H1 (cell line): Measurements from ENCODE around the gene CACNA1C. TPM values are rescaled to one million over a fixed set of nuclear protein-coding genes. Genes with fewer than 3 reads are reported as not detected.

Experiments
- CTCF ChIA-PET: fragments of 300-600 bp; sonication (Branson Sonifier 250); formaldehyde crosslinking; loops from one replicate; lab custom pipeline; 2021; ENCODE audit not compliant: partially characterized antibody; lab: Charles Lee
- POLR2A ChIA-PET: fragments of 300-600 bp; sonication (Branson Sonifier 250); formaldehyde crosslinking; loops from one replicate; lab custom pipeline; 2021; ENCODE audit warnings: inconsistent platforms; ENCODE audit not compliant: partially characterized antibody; lab: Charles Lee
- DNase-seq, 2 experiments: peaks; one replicate each; pipeline versions ENCODE4 v3.0.0 to v3.0.0-alpha.2; 2010 to 2022; ENCODE audit warnings: low spot score in 2 of 2, low read depth in 1 of 2, mixed read lengths in 1 of 2
- FAIRE-seq: peaks from 2 replicates; lab custom pipeline; 2011; peaks lifted over from hg19 to GRCh38; lab: Jason Lieb, UNC
- H2AFZ ChIP-seq: 2 replicates; pipeline ENCODE4 v1.8.1; 2012; ENCODE audit warnings: low read length, inconsistent platforms
- H2AK5ac ChIP-seq: 2 replicates; pipeline ENCODE4 v1.6.1; 2013; ENCODE audit warnings: low read depth, low read length
- H2BK120ac ChIP-seq: replicated peaks from 2 replicates; pipeline ENCODE3; 2013; ENCODE audit warnings: low read depth, low read length, inconsistent platforms
- H2BK12ac ChIP-seq: 2 replicates; pipeline ENCODE4 v1.6.1; 2013; ENCODE audit warnings: low read depth, low read length
- H2BK15ac ChIP-seq: 2 replicates; pipeline ENCODE4 v1.6.1; 2013; ENCODE audit warnings: low read length
- H2BK20ac ChIP-seq: 2 replicates; pipeline ENCODE4 v1.6.1; 2013; ENCODE audit warnings: low read length
- H2BK5ac ChIP-seq: 2 replicates; pipeline ENCODE4 v1.6.1; 2013; ENCODE audit warnings: low read depth, low read length
- H3K14ac ChIP-seq: 2 replicates; pipeline ENCODE4 v1.6.1; 2013; ENCODE audit warnings: inconsistent platforms; ENCODE audit not compliant: insufficient read length
- H3K18ac ChIP-seq: 2 replicates; pipeline ENCODE4 v1.6.1; 2013; ENCODE audit warnings: low read length; ENCODE audit errors: extremely low read depth
- H3K23ac ChIP-seq: 2 replicates; pipeline ENCODE4 v1.6.1; 2013; ENCODE audit warnings: inconsistent platforms; ENCODE audit not compliant: insufficient read length
- H3K23me2 ChIP-seq: 2 replicates; pipeline ENCODE4 v1.6.1; 2013; ENCODE audit warnings: low read depth, low read length
- H3K27ac ChIP-seq: 2 replicates; pipeline ENCODE4 v1.6.1; 2011; ENCODE audit warnings: low read depth, low read length, inconsistent platforms
- H3K27me3 ChIP-seq, 4 experiments: replicated peaks in 1 of 4; 1 replicate in 1 of 4; 2 replicates in 3 of 4; pipeline versions ENCODE4 v1.6.1 to v1.8.1; 2011 to 2013; ENCODE audit warnings: low read length in 3 of 4, mild to moderate bottlenecking in 3 of 4, inconsistent platforms in 2 of 4, mixed read lengths in 2 of 4, moderate library complexity in 1 of 4; ENCODE audit not compliant: control insufficient read depth in 3 of 4, insufficient read depth in 3 of 4; ENCODE audit errors: extremely low read depth in 1 of 4
- H3K36me3 ChIP-seq, 4 experiments: 2 replicates each; pipeline versions ENCODE4 v1.6.1 to v1.8.1; 2011 to 2013; ENCODE audit warnings: mild to moderate bottlenecking in 4 of 4, low read length in 3 of 4, moderate library complexity in 2 of 4, control low read depth in 1 of 4, inconsistent platforms in 1 of 4; ENCODE audit not compliant: insufficient read depth in 4 of 4, control insufficient read depth in 2 of 4
- H3K4ac ChIP-seq: replicated peaks from 2 replicates; pipeline ENCODE3; 2013; ENCODE audit warnings: low read length, low read depth, mixed read lengths, inconsistent platforms; ENCODE audit not compliant: insufficient read length
- H3K4me1 ChIP-seq, 4 experiments: replicated peaks in 1 of 4; 1 replicate in 1 of 4; 2 replicates in 3 of 4; pipeline versions ENCODE4 v1.6.1 to v1.8.1; 2011 to 2013; ENCODE audit warnings: low read length in 3 of 4, inconsistent platforms in 2 of 4, mixed read lengths in 1 of 4; ENCODE audit not compliant: insufficient read depth in 4 of 4, control insufficient read depth in 3 of 4
- H3K4me2 ChIP-seq, 2 experiments: 2 replicates each; pipeline versions ENCODE4 v1.6.1 to v1.8.1; 2011 to 2013; ENCODE audit warnings: low read depth in 2 of 2, low read length in 2 of 2, control low read depth in 1 of 2, inconsistent platforms in 1 of 2, mild to moderate bottlenecking in 1 of 2; ENCODE audit not compliant: insufficient read depth in 1 of 2
- H3K4me3 ChIP-seq, 4 experiments: fragments of 200-600, 300-600 bp in 1 of 4; sonication (generic), shearing (Covaris generic), sonication (Bioruptor Twin) in 1 of 4; 2 replicates each; pipeline versions ENCODE4 v1.5.1 to v1.8.1; 2011 to 2016; ENCODE audit warnings: low read length in 4 of 4, low read depth in 3 of 4, control low read depth in 2 of 4, inconsistent platforms in 2 of 4, mild to moderate bottlenecking in 2 of 4, mixed read lengths in 1 of 4, moderate library complexity in 1 of 4; ENCODE audit not compliant: insufficient read depth in 2 of 4; ENCODE audit errors: extremely low read depth in 1 of 4
- H3K56ac ChIP-seq: replicated peaks from 2 replicates; pipeline ENCODE3; 2013; ENCODE audit warnings: low read depth, mild to moderate bottlenecking, mixed read lengths, low read length, inconsistent platforms; ENCODE audit not compliant: insufficient read length
- H3K79me1 ChIP-seq: 2 replicates; pipeline ENCODE4 v1.6.1; 2013; ENCODE audit warnings: low read depth, low read length, control low read depth
- H3K79me2 ChIP-seq, 2 experiments: 2 replicates each; pipeline versions ENCODE4 v1.6.1 to v1.8.1; 2012 to 2013; ENCODE audit warnings: low read length in 2 of 2, mild to moderate bottlenecking in 2 of 2, inconsistent platforms in 1 of 2; ENCODE audit not compliant: insufficient read depth in 2 of 2, control insufficient read depth in 1 of 2
- H3K9ac ChIP-seq, 4 experiments: replicated peaks in 1 of 4; 1 replicate in 1 of 4; 2 replicates in 3 of 4; pipeline versions ENCODE4 v1.6.1 to v1.8.1; 2011 to 2013; ENCODE audit warnings: low read depth in 3 of 4, low read length in 3 of 4, control low read depth in 2 of 4, mild to moderate bottlenecking in 2 of 4, moderate library complexity in 2 of 4, inconsistent platforms in 1 of 4; ENCODE audit errors: extremely low read depth in 1 of 4
- H3K9me3 ChIP-seq, 2 experiments: 2 replicates each; pipeline versions ENCODE4 v1.6.1 to v1.8.1; 2012 to 2013; ENCODE audit warnings: mild to moderate bottlenecking in 2 of 2, moderate library complexity in 2 of 2, control low read depth in 1 of 2, inconsistent platforms in 1 of 2, low read depth in 1 of 2, low read length in 1 of 2, mixed read lengths in 1 of 2; ENCODE audit not compliant: insufficient read depth in 2 of 2
- H4K20me1 ChIP-seq, 2 experiments: replicated peaks in 1 of 2; 2 replicates each; pipeline versions ENCODE3 to v1.8.1; 2011 to 2013; ENCODE audit warnings: inconsistent platforms in 2 of 2, low read length in 2 of 2, mild to moderate bottlenecking in 1 of 2; ENCODE audit not compliant: insufficient read depth in 2 of 2, control insufficient read depth in 1 of 2
- H4K5ac ChIP-seq: 2 replicates; pipeline ENCODE4 v1.6.1; 2013; ENCODE audit warnings: low read length, low read depth, mixed read lengths, inconsistent platforms; ENCODE audit not compliant: insufficient read length
- H4K8ac ChIP-seq: 2 replicates; pipeline ENCODE4 v1.8.0; 2013; ENCODE audit warnings: mild to moderate bottlenecking, moderate library complexity, low read length, inconsistent platforms; ENCODE audit not compliant: insufficient read depth; ENCODE audit errors: extremely low read depth
- H4K91ac ChIP-seq: replicated peaks from 2 replicates; pipeline ENCODE3; 2013; ENCODE audit warnings: low read length, mixed read lengths, inconsistent platforms; ENCODE audit not compliant: insufficient read length
- ASH2L ChIP-seq: fragments of 200-600, 300-600 bp; sonication (generic); IDR thresholded peaks from one replicate; pipeline ENCODE4 v1.7.1; 2017; ENCODE audit warnings: low read length
- CEBPB ChIP-seq: IDR thresholded peaks from 2 replicates; pipeline ENCODE4 v1.6.1; 2012; ENCODE audit warnings: low read depth, low read length
- CHD1 ChIP-seq: IDR thresholded peaks from 2 replicates; pipeline ENCODE4 v1.6.1; 2012; ENCODE audit warnings: low read depth, low read length, improper control_type of control experiment
- KDM5A ChIP-seq: fragments of 200-600 bp; IDR thresholded peaks from 2 replicates; pipeline ENCODE4 v1.7.1; 2012; ENCODE audit warnings: mild to moderate bottlenecking, low read length, inconsistent platforms, mixed read lengths
- POLR2A ChIP-seq, 2 experiments: IDR thresholded peaks; 1 replicate in 1 of 2; 2 replicates in 1 of 2; pipeline ENCODE4 v1.6.1; 2011; ENCODE audit warnings: low read depth in 2 of 2, low read length in 2 of 2, mild to moderate bottlenecking in 2 of 2; ENCODE audit errors: control extremely low read depth in 1 of 2
- POLR2AphosphoS5 ChIP-seq: IDR thresholded peaks from 2 replicates; pipeline ENCODE4 v1.6.1; 2011; ENCODE audit warnings: low read depth, low read length
- RXRA ChIP-seq: IDR thresholded peaks from 2 replicates; pipeline ENCODE4 v1.6.1; 2011; ENCODE audit warnings: low read depth, mild to moderate bottlenecking, low read length, moderate library complexity; ENCODE audit not compliant: insufficient read depth
- TCF12 ChIP-seq: IDR thresholded peaks from 2 replicates; pipeline ENCODE4 v1.6.1; 2011; ENCODE audit warnings: low read depth, mild to moderate bottlenecking, low read length
- ZNF274 ChIP-seq: IDR thresholded peaks from 2 replicates; pipeline ENCODE4 v1.7.0; 2012; ENCODE audit warnings: low read length, borderline replicate concordance; ENCODE audit errors: extremely low read depth
- WGBS, 2 experiments: shearing (Covaris generic) in 1 of 2; methylation state at CpG; one replicate each; pipeline versions ENCODE4 v1.1.6 to v1.1.7; 2013 to 2015; ENCODE audit warnings: low lambda C conversion rate in 2 of 2, mixed read lengths in 2 of 2, inconsistent platforms in 1 of 2, low coverage in 1 of 2, missing lambda C conversion rate in 1 of 2; ENCODE audit not compliant: insufficient replicate concordance in 2 of 2, insufficient coverage in 1 of 2, insufficient read length in 1 of 2; ENCODE audit errors: extremely low coverage in 1 of 2, missing lambda C conversion rate in 1 of 2; 5-methylcytosine and 5-hydroxymethylcytosine counted together
- polyA plus RNA-seq, 7 experiments: library from polyadenylated mRNA; depleted of rRNA in 3 of 7; stranded (reverse) in 5 of 7; unstranded in 2 of 7; fragments of >200 nt in 5 of 7; fragments of 200-250 nt in 2 of 7; gene quantifications; 1 replicate in 5 of 7; 2 replicates in 1 of 7; 4 replicates in 1 of 7; pipeline versions ENCODE4 v1.2.1 to v1.2.3, GENCODE V29; 2011 to 2013; ENCODE audit warnings: missing spikeins in 2 of 7, mixed read lengths in 2 of 7
- total RNA-seq: library from RNA; stranded (reverse); fragmentation: NEBNext Ultra II Directional; extraction: Animal tissue kit (Norgen Biotek cat#: 25700); gene quantifications from 2 replicates; pipeline ENCODE4 v1.2.1, GENCODE V29; 2021

CACNA1C gene
- total and polyA plus RNA-seq, 2 of the 8 experiments (the other 6 are each of a cell fraction or from before 2014, with no cell fraction given), result 1.3 TPM

- Histone ChIP-seq H3K18ac (no peak overlapping the region), H3K56ac (no peak overlapping the region), H3K79me1 (no peaks in the 10 kb centered on the region), H3K9me3 (no peaks in the 10 kb centered on the region), H3K4ac (no peak overlapping the region), H3K27me3 (no peaks in the 10 kb centered on the region; a peak in 1 of 7 replicates), H2AK5ac (no peak overlapping the region), H4K20me1 (no peaks in the 10 kb centered on the region), H4K5ac (no peak overlapping the region), H3K4me3 (no peak overlapping the region), H3K4me1 (peaks cover 5 to 10% (median 7%) of the 10 kb centered on the region in 4 experiments), H3K36me3 (no peaks in the 10 kb centered on the region), H4K91ac (peak overlapping the region; percentile 57), H3K23ac (no peak overlapping the region), H2BK120ac (no peak overlapping the region), H3K9ac (no peak overlapping the region), H2BK20ac (no peak overlapping the region), H3K79me2 (no peaks in the 10 kb centered on the region), H2BK12ac (no peak overlapping the region), H2AFZ (no peak overlapping the region), H2BK5ac (no peak overlapping the region), H2BK15ac (no peak overlapping the region), H4K8ac (no peak overlapping the region), H3K14ac (no peak overlapping the region), H3K23me2 (no peaks in the 10 kb centered on the region), H3K27ac (no peak overlapping the region), H3K4me2 (no peak overlapping the region)
- WGBS, 2 experiments, result 86% methylated on average over 10 of the region's 10 CpGs; no CpG with 5 or more reads in 1 of the 2 experiments
- DNase-seq (no peak), FAIRE-seq (no peak)
- ChIA-PET CTCF (interaction anchor here (0.8 to 3.3 kb wide), 13 partner anchors 8 to 156 kb away, joined by 3 to 23 read pairs (median 4); no protein-coding TSS in a partner anchor), POLR2A (interaction anchor here (1.5 kb wide), 1 partner anchor 11 kb away, joined by 4 read pairs; no protein-coding TSS in a partner anchor)
- TF ChIP-seq ZNF274 (no peak), POLR2A (IDR thresholded peaks at IDR 0.05; ENCODE audit: control extremely low read depth in 1 of 2, low read depth in 2 of 2, low read length in 2 of 2) (no peak), TCF12 (no peak), CHD1 (no peak), KDM5A (no peak), ASH2L (no peak), RXRA (no peak), CEBPB (no peak), POLR2AphosphoS5 (no peak)
Observed at GRCh38 chr12:2642176-2642892, 589.5 kb downstream of the CACNA1C start.
